NCI-H1436 treated with DMSO at 0.1 percent for 48 hours (cell line): ENCODE data around the gene USP2.

ENCODE experiments used
- DNase-seq: peaks from one replicate; lab custom pipeline; 2025; lab: John Stamatoyannopoulos, UW

The USP2 gene

DNA sequence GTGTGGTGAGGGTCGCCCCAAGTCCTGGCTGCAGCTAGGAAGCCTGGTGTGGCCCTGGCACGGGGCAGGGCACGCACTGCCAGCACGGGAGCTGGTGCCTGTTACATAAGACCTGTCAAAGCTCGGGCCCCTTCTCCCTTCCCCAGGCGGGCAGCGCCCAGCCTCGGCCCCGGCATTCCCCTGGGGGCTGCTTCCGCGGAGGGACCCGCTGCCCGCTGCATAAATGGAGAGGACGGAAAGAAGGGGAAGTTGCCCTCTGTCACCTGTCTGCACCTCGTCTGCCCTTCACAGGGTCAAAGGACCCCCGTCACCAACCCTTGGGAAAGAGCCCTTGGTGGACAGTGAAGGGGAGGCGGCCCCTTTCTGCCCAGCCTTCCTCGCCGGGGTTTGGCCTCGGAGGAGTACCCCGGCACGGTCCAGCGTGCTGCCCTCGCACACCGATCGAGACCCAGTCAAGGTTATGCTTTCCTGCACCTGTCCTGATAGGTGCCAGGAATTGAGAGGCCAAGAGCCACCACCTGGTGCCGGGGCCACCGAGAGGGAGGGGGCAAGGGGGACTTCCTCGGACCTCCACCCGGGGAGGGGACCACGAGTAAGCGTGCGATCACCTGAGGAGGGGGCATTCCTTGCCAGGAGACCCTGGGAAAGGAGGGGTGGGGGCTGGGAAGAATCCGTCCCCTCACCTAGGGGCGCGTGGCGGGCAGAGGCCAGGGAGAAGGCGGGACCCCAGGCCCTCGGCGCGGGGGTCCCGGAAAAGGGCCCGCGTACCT lies 18.2 kb downstream of the USP2 start:
- DNase-seq = no peak

DNA sequence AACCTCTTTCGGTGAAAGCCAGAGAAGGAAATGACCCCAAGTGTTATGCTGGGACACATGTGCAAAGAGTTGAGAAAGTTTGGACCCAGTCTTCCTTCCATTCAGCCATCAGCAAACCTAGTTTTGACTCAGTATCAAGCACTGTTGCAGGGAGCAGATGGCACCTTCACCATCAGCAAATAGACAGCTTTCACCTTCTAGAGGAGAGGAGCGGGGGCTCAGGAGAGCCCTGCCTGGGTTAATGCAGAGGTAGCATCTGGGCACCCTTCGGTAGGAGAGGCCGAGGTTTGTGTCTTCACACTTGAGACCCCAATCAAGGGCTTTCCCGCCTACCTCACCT lies 18.8 kb downstream of the USP2 start:
- DNase-seq = no peak

DNA sequence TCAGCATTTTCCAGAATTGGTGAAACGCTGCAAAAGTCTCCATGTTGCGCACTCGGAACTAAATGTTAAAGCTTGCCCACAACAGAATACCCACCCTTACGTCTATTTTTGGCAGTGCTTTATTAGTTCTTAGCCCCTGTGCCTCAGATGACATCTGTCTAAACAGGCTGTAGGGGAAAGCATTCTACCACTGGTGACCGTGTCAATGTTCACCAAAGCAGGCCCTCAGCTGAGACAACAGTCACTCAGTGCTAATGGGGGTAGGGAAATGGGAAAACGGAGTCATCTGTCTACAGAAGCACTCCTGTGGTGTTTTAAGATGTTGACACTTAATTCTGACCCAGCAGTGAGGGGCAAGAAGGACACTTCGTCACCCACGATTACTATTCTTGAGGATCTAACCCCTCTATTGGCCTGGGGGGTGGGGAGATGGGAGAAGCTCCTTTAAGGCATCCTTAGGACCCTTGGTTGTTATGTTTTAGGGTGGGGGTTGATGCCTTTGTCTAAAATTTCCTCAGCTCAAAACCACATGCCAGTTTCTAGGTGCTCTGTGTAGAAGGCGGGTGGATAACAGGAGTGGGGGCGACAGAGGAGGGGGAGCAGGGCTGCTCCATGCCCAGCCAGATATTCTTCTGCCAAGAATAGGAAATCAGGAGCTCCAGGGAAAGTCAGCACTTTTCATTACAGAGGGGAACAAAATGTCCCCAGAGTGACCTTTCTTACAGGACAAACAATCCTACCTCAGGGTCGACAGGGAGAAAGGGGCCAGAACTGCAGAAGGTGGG lies 19.4 kb downstream of the USP2 start:
- DNase-seq = no peak

DNA sequence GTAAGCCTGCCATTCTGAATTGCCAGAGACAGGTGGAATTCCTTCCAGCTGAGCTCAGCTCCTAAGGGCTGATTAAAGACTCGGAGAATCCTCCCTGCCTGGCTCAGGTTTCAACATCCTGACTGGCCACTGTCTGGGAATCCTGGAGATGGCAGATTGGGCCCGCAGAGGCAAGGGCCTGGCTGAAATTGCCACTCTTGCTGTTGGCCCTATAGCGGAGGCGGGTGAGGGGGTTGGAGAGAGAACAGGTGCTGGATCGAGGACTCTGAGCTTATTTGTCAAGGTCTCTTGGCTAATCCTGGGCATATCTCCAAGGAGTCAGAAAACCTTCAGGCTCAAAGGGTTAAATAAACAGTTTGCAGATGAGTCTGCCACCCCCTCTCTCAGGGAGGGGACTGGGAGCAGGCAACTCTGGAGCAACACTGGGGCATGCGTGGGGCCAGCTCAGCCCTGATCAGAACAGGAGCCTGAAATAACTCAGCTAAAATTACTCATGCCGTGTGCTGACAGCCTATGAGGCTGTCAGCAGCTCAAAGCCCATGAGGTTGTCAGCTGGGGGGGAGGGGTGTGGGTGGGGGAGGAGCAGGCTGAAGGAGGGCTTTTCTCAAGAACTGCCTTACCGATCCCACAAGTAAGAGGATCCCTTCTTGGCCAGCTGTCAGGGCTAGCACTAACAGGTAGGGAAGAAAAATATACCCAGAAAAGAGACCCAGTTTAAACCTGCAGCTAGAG lies 20.3 kb downstream of the USP2 start:
- no peak for DNase-seq

DNA sequence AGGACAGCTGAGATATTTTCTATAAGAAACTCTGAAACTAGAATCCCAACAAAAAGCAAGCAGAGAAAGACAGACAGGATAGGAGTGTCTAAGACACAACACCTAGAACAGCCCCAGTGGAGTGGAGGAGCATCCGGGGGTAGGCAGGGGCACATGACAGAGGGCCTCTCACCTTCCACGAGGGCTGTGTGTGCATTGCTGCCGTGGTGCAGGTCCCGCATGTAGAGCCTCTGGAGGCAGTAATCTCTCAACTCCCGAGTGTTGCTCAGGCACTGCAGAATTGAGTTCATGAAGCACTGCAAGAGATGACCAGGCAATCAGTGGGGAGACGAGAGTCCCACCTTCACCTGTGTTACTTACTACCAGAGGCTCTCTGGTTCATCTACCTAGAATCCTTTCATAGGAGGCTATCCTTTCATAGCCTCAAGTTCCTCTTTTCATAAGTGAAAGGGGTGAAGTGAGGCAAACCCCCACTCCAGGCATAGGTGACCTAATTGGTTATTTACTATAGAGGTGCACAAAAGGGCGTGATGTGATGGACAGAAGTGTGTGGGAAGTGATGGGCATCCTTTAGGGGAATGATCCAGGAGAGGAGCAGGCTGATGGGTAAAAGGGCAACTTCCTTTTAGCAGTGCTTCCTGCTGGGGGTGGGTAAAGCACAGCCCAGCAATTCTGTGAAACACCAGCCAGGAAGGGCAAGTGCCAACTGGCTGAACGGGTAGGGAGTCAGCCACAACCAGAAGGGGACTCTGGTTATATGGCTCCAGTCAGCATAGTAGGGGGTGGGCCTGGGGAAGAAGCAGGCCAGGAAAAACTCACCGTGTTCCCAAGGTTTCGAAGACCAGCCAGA lies 21.9 kb downstream of the USP2 start:
- DNase-seq = no peak

DNA sequence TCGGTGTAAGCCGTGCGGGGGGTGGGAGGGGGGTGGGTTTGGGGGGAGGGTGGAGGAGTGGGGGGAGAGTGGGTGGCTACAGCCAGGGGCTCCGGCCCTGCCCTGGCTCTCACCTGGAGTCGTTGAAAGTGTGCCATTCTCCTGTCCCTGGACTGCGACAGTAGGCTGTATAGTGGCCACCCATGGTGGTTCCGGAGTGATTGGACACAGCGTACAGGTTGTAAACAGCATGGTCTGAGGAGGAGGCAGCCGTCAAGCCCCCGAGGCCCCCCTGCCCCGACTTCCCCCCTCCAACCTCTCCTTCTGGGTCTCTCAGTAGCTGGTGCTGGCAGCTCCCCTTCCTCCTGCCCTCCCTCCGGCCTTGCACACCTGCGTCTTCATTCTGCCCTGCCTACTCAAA lies 24.4 kb downstream of the USP2 start:
- DNase-seq = no peak

DNA sequence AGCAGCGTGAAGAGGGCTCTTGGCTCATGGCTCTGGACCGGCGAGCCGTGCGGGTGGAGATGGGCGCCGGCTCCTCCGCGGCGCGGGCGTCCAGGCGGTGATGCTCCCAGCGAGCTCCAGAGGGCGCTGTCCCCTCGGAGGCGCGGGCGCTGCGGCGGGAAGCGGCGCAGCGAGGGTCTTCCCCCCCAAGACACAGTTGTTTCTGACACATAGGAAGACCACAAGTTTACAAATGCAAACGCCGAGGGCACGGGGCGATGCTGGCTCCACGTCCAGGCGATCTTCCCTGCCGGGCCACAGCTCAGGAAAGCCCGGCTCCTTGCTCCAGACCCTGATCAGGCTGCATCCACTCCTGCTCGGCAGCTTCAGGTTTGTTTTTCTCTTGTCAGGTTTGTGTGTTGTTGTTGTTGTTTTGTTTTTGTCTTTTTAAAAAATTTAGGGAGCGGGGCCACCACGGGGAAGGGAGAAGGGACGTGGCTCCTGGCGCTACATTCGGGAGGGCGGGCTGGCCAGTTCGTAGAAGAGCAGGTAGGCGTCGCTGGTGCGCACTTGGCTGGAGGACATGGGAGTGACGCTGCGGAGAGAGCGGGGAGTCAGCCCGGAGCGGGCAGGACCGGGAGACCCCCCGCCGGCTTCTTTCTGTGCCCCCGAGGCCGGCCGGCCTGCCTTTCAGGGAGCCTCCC lies 25.0 kb downstream of the USP2 start:
- DNase-seq = peak; percentile 12

DNA sequence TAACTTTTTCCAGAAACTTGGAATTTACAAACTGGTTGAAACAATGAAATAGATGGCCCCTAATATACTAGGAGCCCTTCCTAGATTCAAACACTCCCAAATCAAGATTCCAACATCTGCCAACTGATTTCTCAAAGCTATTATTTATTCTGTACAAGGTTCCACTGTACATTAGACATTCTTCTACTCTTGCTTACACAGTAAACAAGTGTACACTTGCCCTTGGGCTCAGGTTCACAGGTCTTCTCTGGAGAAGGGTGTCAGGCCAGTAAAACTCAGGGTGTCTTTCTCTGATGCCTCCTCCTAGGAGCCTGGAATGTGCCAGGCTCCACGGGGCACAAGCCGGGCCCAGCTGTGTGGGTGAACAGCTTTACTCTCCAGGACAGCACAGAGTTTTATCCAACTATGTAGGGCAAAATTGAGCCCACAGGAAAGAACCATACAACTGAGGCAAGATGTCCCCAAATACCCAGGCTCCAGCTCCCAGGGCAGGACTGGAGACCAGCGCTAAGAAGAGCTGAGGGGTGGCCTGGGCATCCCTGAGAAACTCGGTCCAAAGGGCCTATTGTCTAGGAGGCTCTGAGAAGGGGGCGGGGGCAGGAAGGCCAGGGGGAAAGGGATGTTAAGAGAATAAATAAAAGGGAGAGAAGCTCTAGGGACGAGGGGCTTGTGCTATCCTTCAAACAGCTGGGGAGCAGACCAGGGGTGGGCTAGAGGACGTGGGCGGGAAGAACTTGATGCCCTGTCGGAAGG lies 26.2 kb downstream of the USP2 start:
- DNase-seq = no peak

DNA sequence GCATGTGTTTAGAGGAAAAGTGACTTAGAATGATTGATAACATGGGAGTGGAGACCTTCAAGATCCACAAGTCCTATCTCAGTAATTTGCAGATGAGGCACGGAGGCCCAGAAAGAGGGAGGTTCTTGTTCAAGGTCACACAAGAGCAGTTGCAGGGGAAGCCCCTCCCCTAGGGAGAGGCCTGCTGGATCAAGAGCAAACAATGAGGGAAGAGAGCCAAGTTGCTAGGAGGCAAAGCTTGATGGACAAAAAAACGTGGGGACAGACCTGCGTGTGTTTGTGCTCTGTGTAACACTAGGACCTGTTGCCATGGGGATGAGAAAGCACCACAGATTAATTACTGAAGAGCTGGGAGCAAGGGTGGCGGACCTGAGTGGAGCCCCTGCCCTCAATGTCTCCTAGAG lies 28.6 kb downstream of the USP2 start:
- DNase-seq = peak; percentile 65

DNA sequence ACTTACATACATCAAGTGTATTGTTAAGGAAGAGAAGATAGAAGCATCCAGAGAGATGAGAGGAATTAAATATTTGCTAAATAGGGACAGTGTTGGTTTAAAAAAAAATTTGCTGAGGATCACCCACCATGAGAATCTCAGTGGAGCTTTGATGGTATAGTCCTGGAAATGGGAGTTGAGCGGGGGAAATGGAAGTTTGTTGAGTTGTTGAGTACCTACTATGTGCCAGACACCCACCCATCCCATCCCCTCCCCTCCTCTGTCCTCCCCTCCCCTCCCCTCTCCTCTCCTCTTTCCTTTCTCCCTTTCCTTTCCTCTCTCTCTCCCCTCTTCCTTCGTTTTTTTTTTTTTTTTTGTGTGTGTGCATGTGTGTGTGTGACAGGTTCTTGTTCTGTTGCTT lies 30.3 kb downstream of the USP2 start:
- DNase-seq = no peak

DNA sequence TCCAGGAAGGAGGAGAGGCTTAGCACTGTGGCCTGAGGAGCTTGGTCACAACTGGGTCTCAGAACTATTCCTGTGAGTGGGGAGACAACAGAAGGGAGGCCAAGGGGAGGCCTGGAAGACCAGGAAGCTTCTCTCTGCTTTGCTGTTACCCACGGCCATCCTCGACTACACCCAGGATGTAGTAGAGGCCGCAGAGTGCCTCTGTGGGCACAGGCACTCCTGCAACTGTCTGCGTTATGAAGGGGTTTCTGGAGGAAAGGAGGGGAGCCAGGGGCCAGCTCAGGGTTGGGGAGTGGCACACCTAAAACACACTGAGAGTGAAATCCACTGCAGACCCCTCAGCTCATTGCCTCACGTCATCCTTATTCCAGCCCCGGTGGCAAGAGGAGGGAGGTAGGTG lies 31.2 kb downstream of the USP2 start:
- no peak for DNase-seq

DNA sequence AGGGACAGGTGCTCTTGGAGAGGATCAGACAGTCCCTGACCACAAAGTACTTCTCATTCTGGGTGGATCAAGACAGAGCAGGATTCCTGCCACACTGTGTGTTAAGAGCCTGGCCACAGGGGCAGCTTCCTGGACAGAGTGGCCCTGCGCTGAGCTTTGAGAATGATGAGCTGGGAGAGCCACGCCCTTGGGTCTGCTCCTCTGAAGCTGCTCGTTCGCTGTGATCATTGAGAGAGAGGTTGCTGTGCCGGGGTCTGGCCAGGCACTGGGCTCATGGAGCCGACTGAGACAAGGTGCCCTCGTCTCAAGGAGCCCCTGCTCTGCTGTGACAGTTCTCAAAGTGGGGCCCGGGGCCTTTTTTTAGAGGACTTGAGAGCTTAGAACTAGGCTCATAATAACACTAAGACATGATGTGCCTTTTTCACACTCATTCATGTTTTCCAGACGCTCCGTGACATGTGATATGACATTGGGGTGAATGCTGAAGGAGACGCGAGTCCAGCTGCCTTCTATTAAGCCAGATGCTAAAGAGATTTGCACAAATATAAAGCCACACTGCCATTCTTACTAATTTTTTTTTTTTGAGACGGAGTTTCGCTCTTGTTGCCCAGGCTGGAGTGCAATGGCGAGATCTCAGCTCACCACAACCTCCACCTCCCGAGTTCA lies 33.4 kb downstream of the USP2 start:
- DNase-seq = no peak

DNA sequence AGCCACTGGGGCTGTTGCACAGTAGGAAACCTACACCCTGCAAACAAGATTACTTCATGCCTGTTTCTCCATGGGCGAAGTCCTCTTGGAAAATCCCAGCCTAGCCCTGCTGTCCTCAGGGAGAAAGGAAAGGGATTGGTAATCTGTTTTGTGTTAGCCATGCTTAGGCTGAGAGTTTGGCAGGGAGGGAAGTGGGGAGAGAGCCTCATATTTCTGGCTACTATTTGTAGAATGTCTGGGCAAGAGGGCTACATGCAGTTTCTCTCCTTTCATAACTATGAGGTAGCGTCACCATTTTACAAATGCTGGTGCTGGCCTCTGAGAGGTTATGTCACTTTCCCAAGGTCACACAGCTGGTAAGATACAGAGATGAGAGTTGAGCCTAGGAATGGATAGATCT lies 34.2 kb downstream of the USP2 start:
- DNase-seq = no peak

DNA sequence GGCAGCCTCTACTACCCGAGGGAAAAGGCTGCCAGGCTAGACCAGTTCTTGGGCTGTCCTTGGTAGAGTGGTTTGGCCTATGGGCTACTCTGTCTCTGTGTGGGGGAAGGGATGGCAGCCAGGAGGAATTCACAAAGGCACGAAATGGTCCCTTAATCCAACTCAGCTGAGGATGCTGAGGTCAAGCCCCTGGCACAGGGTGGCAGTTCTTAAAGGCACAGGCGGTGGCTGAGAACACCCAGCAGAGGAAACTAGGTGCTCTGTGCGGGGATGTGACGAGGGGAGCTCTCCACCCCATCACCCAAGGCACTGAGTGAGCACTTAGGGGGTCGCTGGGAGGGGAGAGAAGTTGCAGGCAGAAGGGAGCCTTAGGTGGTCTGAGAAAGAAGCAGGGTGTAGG lies 34.9 kb downstream of the USP2 start, which contains the start of gene MFRP:
TSS of gene MFRP (minus strand) at position 101 of the 400 bp plus-strand sequence. CDS start 192 bp downstream, outside the sequence.
- DNase-seq = no peak

DNA sequence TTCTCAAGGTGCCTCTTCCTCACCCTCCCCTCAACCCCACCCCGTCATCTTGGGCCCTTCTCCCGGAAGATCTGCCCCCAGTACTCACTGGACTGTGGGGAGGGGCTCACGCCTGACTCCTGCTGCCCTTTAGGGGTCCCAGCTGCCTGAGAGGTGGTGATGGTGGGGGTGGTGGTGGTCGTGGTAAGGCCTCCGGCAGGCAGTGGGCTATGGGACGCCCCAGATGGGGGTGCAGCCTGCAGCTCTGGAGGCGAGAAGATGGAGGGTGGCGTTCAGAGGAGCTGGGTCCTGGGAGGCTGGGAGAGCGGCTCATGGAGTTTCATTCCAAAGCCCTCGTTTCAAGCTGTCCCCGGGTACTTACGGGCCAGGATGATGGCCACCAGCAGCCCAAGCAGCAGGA lies 35.8 kb downstream of the USP2 start:
- no peak for DNase-seq

DNA sequence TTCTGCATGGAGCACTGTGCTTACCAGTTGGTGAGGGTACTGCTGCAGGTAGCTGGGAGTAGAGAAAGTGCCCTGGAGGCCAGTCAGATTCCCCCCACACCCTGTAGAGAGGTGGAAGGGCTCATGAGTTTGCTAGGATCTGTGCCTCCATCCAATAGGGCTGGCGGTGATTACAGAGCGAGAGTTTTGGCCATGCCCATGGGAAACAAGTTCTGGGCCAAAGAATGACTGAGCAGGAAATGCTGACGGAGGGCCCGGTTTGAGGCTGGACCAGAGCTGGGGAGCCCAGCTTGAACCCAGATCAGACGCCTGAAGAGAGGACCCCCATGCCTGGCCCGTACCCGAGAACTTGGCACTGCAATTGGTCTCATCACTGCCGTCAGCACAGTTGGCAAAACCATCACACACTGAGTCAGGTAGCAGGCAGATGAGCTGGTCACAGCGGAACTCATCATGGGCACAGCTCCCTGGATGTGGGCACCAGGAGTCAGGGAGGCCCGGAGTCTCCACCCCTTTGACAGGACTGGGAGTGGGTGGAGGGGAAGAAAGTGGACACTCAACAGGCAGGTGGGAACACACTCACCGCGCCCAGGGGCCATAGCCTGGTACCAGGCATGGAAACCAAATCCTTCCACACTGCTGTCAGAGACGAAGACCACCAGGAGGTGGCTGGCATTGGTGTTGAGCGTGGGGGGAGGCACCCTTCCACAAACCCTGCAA lies 37.0 kb downstream of the USP2 start:
- no peak for DNase-seq

DNA sequence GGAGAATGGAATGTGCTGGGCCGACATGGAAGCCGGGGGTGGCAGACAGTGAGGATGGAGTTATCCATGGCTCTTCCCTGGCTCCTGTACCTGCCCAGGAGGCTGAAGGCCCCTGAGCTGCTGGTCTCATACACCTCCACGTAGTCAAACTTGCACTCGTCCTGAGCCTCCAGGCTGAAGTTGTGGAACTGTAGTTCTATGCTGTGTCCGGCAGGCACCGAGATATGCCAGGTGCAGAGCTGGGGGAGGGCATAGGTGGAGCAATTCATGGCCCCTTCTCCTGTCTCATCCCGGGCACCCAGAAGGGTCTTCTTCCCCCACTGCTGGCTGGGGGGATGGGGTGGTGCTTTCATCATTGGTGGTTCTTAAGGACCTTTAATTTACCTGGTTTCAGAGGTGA lies 37.8 kb downstream of the USP2 start:
- no peak for DNase-seq

DNA sequence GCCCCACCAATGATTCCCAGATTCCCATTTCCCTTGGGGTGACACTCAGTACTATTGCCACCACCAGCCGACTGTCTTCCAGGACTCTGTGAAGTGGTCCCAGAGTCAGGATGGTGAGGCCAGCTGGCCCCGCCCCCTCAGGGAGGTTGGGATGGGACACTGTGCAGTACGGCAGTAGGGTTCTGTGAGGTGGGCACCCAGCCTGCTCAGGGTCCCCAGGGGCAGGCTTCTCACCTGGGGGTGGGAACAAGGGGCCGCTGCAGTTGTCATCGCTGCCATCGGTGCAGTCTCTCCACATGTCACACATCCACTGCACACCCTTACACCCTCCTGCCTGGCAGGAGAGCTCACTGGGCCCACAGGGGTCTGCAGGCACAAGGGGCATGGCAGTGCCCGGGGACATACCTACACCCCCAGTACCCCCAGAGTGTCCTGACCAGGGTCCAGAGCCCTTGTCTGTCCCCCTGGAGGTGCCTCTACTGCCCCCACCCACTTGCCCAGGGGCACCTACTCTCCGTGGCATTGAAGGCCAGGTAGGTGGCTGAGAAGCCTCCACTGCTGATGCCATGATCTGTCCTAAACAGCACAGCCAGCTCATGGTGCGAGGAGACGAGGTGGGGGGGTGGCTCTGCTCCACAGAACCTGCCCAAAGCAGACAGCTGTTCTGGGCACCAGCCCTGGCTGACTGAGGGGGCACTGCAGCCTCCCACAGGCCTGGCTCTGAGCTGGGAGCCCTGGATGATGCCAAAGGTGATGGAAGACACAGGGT lies 38.9 kb downstream of the USP2 start:
- no peak for DNase-seq

DNA sequence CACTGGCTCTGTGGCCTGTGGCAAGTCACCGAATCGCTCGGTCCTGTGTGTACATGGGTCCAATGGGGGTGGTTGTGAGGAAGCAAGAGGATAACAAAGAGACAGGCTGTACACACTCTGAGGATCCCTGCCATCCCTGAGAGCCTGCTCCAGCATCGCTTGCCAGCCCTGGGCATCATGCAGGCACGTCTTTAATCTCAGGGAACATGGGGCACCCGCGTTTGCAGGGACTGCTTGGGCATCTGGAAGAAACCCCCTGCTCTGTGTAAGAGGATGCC lies 39.5 kb downstream of the USP2 start:
- DNase-seq = no peak
